WTC11 (cell line): ENCODE data around the gene DPY19L3. TPM values are rescaled to one million over a fixed set of nuclear protein-coding genes. Genes with fewer than 3 reads are reported as not detected.

ENCODE experiments used
- ATAC-seq: fragments of 200-7000 bp; cut with Tn5 transposase; 2 replicates; pipeline ENCODE4 v1.10.0; 2021; ENCODE audit warnings: mild to moderate bottlenecking, moderate library complexity
- CTCF ChIA-PET: fragments of 300-600 bp; sonication (Branson Sonifier 250); formaldehyde crosslinking; loops from one replicate; lab custom pipeline; 2021; ENCODE audit warnings: antibody characterized with exemption; lab: Charles Lee
- POLR2A ChIA-PET: fragments of 350-600 bp; sonication (Branson Sonifier 250); formaldehyde crosslinking; loops from one replicate; lab custom pipeline; 2021; ENCODE audit warnings: antibody characterized with exemption; lab: Charles Lee
- DNase-seq: peaks from one replicate; pipeline ENCODE4 v3.0.0; 2021; ENCODE audit warnings: low spot score
- H3K27ac Mint-ChIP-seq: 2 replicates; pipeline ENCODE4 v1.8.0; 2021; ENCODE audit warnings: mixed read lengths
- H3K27me3 Mint-ChIP-seq: 2 replicates; pipeline ENCODE4 v1.8.0; 2021; ENCODE audit warnings: low read depth, mild to moderate bottlenecking, moderate library complexity, mixed read lengths
- H3K36me3 Mint-ChIP-seq: 2 replicates; pipeline ENCODE4 v1.8.0; 2021; ENCODE audit warnings: mixed read lengths
- H3K4me1 Mint-ChIP-seq: 2 replicates; pipeline ENCODE4 v1.8.0; 2022; ENCODE audit warnings: mixed read lengths
- H3K4me3 Mint-ChIP-seq: 2 replicates; pipeline ENCODE4 v1.8.0; 2021; ENCODE audit warnings: mild to moderate bottlenecking, moderate library complexity, mixed read lengths
- H3K9me3 Mint-ChIP-seq: 2 replicates; pipeline ENCODE4 v1.8.0; 2021; ENCODE audit warnings: mixed read lengths
- CBFB ChIP-seq: sonication (generic); formaldehyde crosslinking; IDR thresholded peaks from 2 replicates; pipeline ENCODE4 v1.8.1; 2022; ENCODE audit warnings: mild to moderate bottlenecking, low read depth, missing genetic modification reagents
- CDX4 ChIP-seq: fragments of 250-450 bp; sonication (Bioruptor Pico); IDR thresholded peaks from 2 replicates; pipeline ENCODE4 v1.9.0; 2021; ENCODE audit warnings: moderate library complexity, mild to moderate bottlenecking, inconsistent platforms, borderline replicate concordance
- CREM ChIP-seq: sonication (generic); formaldehyde crosslinking; IDR thresholded peaks from 2 replicates; pipeline ENCODE4 v1.8.1; 2022; ENCODE audit warnings: mild to moderate bottlenecking, missing genetic modification reagents, moderate library complexity
- ESRRA ChIP-seq: sonication (generic); formaldehyde crosslinking; IDR thresholded peaks from 2 replicates; pipeline ENCODE4 v1.8.1; 2022; ENCODE audit warnings: mild to moderate bottlenecking, missing genetic modification reagents, borderline replicate concordance
- ETV6 ChIP-seq: sonication (generic); formaldehyde crosslinking; IDR thresholded peaks from 2 replicates; pipeline ENCODE4 v1.8.1; 2022; ENCODE audit warnings: mild to moderate bottlenecking, missing genetic modification reagents
- GTF2I ChIP-seq: fragments of 250-450 bp; sonication (Bioruptor Pico); conservative IDR thresholded peaks from 2 replicates; pipeline ENCODE4 v1.4.0; 2021; ENCODE audit warnings: mild to moderate bottlenecking
- HMGA2 ChIP-seq: fragments of 250-450 bp; sonication (Bioruptor Pico); IDR thresholded peaks from 2 replicates; pipeline ENCODE4 v1.4.0; 2021; ENCODE audit warnings: mild to moderate bottlenecking, moderate library complexity
- HMGXB4 ChIP-seq: sonication (generic); formaldehyde crosslinking; IDR thresholded peaks from 2 replicates; pipeline ENCODE4 v1.8.1; 2023; ENCODE audit warnings: mild to moderate bottlenecking, moderate library complexity, missing genetic modification reagents
- JAZF1 ChIP-seq: fragments of 250-450 bp; sonication (Bioruptor Pico); IDR thresholded peaks from 2 replicates; pipeline ENCODE4 v1.9.0; 2021; ENCODE audit warnings: moderate library complexity, mild to moderate bottlenecking, inconsistent platforms
- KAT7 ChIP-seq: sonication (generic); formaldehyde crosslinking; IDR thresholded peaks from 2 replicates; pipeline ENCODE4 v1.8.1; 2023; ENCODE audit warnings: missing genetic modification reagents, mild to moderate bottlenecking, borderline replicate concordance
- NFE2L1 ChIP-seq: sonication (generic); formaldehyde crosslinking; IDR thresholded peaks from 2 replicates; pipeline ENCODE4 v1.8.1; 2023; ENCODE audit warnings: missing genetic modification reagents
- PREB ChIP-seq: sonication (generic); formaldehyde crosslinking; IDR thresholded peaks from 2 replicates; pipeline ENCODE4 v1.8.1; 2022; ENCODE audit warnings: mild to moderate bottlenecking, missing genetic modification reagents, moderate library complexity, borderline replicate concordance
- PRRX2 ChIP-seq: fragments of 250-450 bp; sonication (Bioruptor Pico); IDR thresholded peaks from 2 replicates; pipeline ENCODE4 v1.8.0; 2021; ENCODE audit warnings: mild to moderate bottlenecking
- SMAD4 ChIP-seq: sonication (generic); formaldehyde crosslinking; IDR thresholded peaks from 2 replicates; pipeline ENCODE4 v1.8.0; 2022; ENCODE audit warnings: mild to moderate bottlenecking, missing genetic modification reagents
- ZNF121 ChIP-seq: sonication (generic); formaldehyde crosslinking; IDR thresholded peaks from 2 replicates; pipeline ENCODE4 v1.8.0; 2023; ENCODE audit warnings: missing genetic modification reagents
- ZNF396 ChIP-seq: fragments of 250-450 bp; sonication (Bioruptor Pico); IDR thresholded peaks from 2 replicates; pipeline ENCODE4 v1.8.0; 2021; ENCODE audit warnings: mild to moderate bottlenecking, moderate library complexity, borderline replicate concordance
- ZNF416 ChIP-seq: fragments of 250-450 bp; sonication (Bioruptor Pico); IDR thresholded peaks from 2 replicates; pipeline ENCODE4 v1.9.0; 2021; ENCODE audit warnings: mild to moderate bottlenecking, inconsistent platforms
- ZNF423 ChIP-seq: fragments of 250-450 bp; sonication (Bioruptor Pico); IDR thresholded peaks from 2 replicates; pipeline ENCODE4 v2.1.2; 2022; ENCODE audit warnings: mild to moderate bottlenecking, moderate library complexity
- ZNF532 ChIP-seq: fragments of 250-450 bp; sonication (Bioruptor Pico); IDR thresholded peaks from 2 replicates; pipeline ENCODE4 v1.9.0; 2021; ENCODE audit warnings: mild to moderate bottlenecking, borderline replicate concordance
- total RNA-seq: library from RNA; stranded (reverse); gene quantifications from 3 replicates; pipeline ENCODE4 v1.2.3, GENCODE V29; 2021
- TF ChIP-seq, protein P1 (sequence below): sonication (generic); formaldehyde crosslinking; IDR thresholded peaks from 2 replicates; pipeline ENCODE4 v1.8.1; 2022; ENCODE audit warnings: low read depth, mild to moderate bottlenecking, moderate library complexity, missing genetic modification reagents, borderline replicate concordance
- TF ChIP-seq, protein P2 (sequence below): sonication (generic); formaldehyde crosslinking; IDR thresholded peaks from 2 replicates; pipeline ENCODE4 v1.8.0; 2023; ENCODE audit warnings: missing genetic modification reagents
- TF ChIP-seq, protein P3 (sequence below): sonication (generic); formaldehyde crosslinking; IDR thresholded peaks from 2 replicates; pipeline ENCODE4 v1.8.0; 2022; ENCODE audit warnings: mild to moderate bottlenecking, missing genetic modification reagents

DPY19L3 gene
- total RNA-seq, 1 experiment from 2014 or later = 73.2 TPM

GRCh38 chr19:32357720-32358119 is 47.9 kb upstream of the DPY19L3 start (continued):
- TF ChIP-seq ZNF532 (no peak), ZNF121 (CRISPR knock-in tag) (no peak), CDX4 (CRISPR knock-in tag) (no peak), HMGA2 (CRISPR knock-in tag) (no peak), ZNF423 (CRISPR knock-in tag) (no peak), PRRX2 (CRISPR knock-in tag) (no peak), CREM (CRISPR knock-in tag) (no peak)
- TF ChIP-seq, protein P1, sequence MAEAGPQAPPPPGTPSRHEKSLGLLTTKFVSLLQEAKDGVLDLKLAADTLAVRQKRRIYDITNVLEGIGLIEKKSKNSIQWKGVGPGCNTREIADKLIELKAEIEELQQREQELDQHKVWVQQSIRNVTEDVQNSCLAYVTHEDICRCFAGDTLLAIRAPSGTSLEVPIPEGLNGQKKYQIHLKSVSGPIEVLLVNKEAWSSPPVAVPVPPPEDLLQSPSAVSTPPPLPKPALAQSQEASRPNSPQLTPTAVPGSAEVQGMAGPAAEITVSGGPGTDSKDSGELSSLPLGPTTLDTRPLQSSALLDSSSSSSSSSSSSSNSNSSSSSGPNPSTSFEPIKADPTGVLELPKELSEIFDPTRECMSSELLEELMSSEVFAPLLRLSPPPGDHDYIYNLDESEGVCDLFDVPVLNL (CRISPR knock-in tag) = no peak

GRCh38 chr19:32358321-32358720 is 47.2 kb upstream of the DPY19L3 start:
- no peaks in the 10 kb centered on the region for H3K9me3 Mint-ChIP-seq
- POLR2A ChIA-PET = no interaction called here
- DNase-seq = no peak
- TF ChIP-seq, protein P2, sequence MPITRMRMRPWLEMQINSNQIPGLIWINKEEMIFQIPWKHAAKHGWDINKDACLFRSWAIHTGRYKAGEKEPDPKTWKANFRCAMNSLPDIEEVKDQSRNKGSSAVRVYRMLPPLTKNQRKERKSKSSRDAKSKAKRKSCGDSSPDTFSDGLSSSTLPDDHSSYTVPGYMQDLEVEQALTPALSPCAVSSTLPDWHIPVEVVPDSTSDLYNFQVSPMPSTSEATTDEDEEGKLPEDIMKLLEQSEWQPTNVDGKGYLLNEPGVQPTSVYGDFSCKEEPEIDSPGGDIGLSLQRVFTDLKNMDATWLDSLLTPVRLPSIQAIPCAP = no peak
- TF ChIP-seq, all 79 proteins: peak for 0
- no peak for ATAC-seq
- CTCF ChIA-PET = interaction anchor here (1.0 kb wide), 1 partner anchor 39 kb away, joined by 3 read pairs; no protein-coding TSS in a partner anchor
- Mint-ChIP-seq H3K27me3 (no peaks in the 10 kb centered on the region), H3K36me3 (peaks cover 73% of the 10 kb centered on the region), H3K27ac (no peak overlapping the region), H3K4me3 (no peak overlapping the region), H3K4me1 (no peaks in the 10 kb centered on the region)

- no peak for DNase-seq
- H3K4me3 Mint-ChIP-seq = no peak overlapping the region
- H3K27ac Mint-ChIP-seq = no peak overlapping the region
- no peak for ATAC-seq
- ChIA-PET POLR2A (no interaction called here), CTCF (no interaction called here)
- H3K9me3 Mint-ChIP-seq = no peaks in the 10 kb centered on the region
- H3K27me3 Mint-ChIP-seq = no peaks in the 10 kb centered on the region
- peaks cover 60% of the 10 kb centered on the region for H3K36me3 Mint-ChIP-seq
- no peaks in the 10 kb centered on the region for H3K4me1 Mint-ChIP-seq
- TF ChIP-seq PREB (CRISPR knock-in tag) (no peak), SMAD4 (CRISPR knock-in tag) (no peak), GTF2I (no peak), HMGA2 (CRISPR knock-in tag) (no peak), JAZF1 (CRISPR knock-in tag) (no peak), ETV6 (no peak), KAT7 (CRISPR knock-in tag) (no peak), HMGXB4 (CRISPR knock-in tag) (no peak), CBFB (CRISPR knock-in tag) (no peak), NFE2L1 (no peak), ZNF396 (CRISPR knock-in tag) (no peak), ZNF416 (CRISPR knock-in tag) (no peak), ESRRA (CRISPR knock-in tag) (no peak)
- TF ChIP-seq, protein P2 = no peak
- TF ChIP-seq, protein P3, sequence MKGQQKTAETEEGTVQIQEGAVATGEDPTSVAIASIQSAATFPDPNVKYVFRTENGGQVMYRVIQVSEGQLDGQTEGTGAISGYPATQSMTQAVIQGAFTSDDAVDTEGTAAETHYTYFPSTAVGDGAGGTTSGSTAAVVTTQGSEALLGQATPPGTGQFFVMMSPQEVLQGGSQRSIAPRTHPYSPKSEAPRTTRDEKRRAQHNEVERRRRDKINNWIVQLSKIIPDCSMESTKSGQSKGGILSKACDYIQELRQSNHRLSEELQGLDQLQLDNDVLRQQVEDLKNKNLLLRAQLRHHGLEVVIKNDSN (CRISPR knock-in tag) = no peak
Measured at GRCh38 chr19:32359581-32359980, 46.0 kb upstream of the DPY19L3 start.
